HFFc6 (cell line): ENCODE data around the gene TCEAL1. TPM values are rescaled to one million over a fixed set of nuclear protein-coding genes. Genes with fewer than 3 reads are reported as not detected.
"Not testable (repeated sequence)": the region's sequence is repeated elsewhere in the genome, so short reads cannot be mapped to it uniquely, and the experiment has no call there.

Experiments
- DNase-seq: peaks from one replicate; pipeline ENCODE4 v3.0.0-alpha.2; 2018
- H3K27ac Mint-ChIP-seq: 2 replicates; pipeline ENCODE4 v1.8.0; 2020; ENCODE audit warnings: mild to moderate bottlenecking, mixed read lengths
- H3K27me3 Mint-ChIP-seq: 2 replicates; pipeline ENCODE4 v1.8.0; 2021; ENCODE audit warnings: mild to moderate bottlenecking, moderate library complexity, mixed read lengths; ENCODE audit not compliant: insufficient read depth
- H3K36me3 Mint-ChIP-seq: 2 replicates; pipeline ENCODE4 v1.8.0; 2021; ENCODE audit warnings: low read depth, mixed read lengths
- H3K4me1 Mint-ChIP-seq: 2 replicates; pipeline ENCODE4 v1.8.0; 2020; ENCODE audit warnings: low read depth, mixed read lengths
- H3K4me3 Mint-ChIP-seq: 2 replicates; pipeline ENCODE4 v1.8.0; 2020; ENCODE audit warnings: mild to moderate bottlenecking, moderate library complexity, mixed read lengths
- H3K9me3 Mint-ChIP-seq: 2 replicates; pipeline ENCODE4 v1.8.0; 2020; ENCODE audit warnings: mild to moderate bottlenecking, mixed read lengths
- CTCF ChIP-seq: fragments of 200-600 bp; sonication (generic); IDR thresholded peaks from 2 replicates; pipeline ENCODE4 v1.5.0; 2021; ENCODE audit warnings: antibody characterized with exemption, mild to moderate bottlenecking
- total RNA-seq, 6 experiments: library from RNA; stranded (reverse); fragmentation: NEBNext Ultra II Directional; extraction: Animal tissue kit (Norgen Biotek cat#: 25700); gene quantifications; 2 replicates in 1 of 6; 3 replicates in 5 of 6; pipeline ENCODE4 v1.2.3, GENCODE V29; 2021

The TCEAL1 gene
- total RNA-seq, 6 experiments from 2014 or later = 33.4 to 36.8 (median 35.9) TPM

DNA sequence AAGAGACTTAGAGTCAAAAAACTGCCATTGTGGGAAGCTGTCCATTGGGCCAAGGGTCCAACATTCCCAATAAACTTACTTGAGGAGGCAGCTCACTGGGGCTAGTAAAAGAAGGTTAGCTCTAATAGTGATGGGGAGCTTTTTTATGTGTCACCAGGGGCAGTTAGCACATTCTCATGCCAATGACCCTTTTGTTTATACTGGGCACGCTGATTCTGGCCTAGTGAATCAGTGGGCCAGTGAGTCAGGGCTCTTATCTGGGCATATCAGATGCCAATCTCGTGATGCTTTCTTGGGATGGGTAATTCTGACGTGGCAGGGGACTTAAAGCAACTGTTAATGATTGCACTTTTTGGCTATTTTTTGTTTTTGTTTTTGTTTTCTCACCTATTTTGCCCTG, 27.8 kb downstream of the TCEAL1 start:
- peak; percentile 92 for DNase-seq
- H3K27me3 Mint-ChIP-seq = no peaks in the 10 kb centered on the region
- H3K36me3 Mint-ChIP-seq = peaks cover 4% of the 10 kb centered on the region; the same call in 1 of the 2 replicates
- H3K9me3 Mint-ChIP-seq = peaks cover 11% of the 10 kb centered on the region; the same call in 1 of the 2 replicates
- peak overlapping the region; percentile 36; the same call in 1 of the 2 replicates for H3K4me3 Mint-ChIP-seq
- H3K27ac Mint-ChIP-seq = peak overlapping the region; percentile 97
- TF ChIP-seq CTCF = no peak
- H3K4me1 Mint-ChIP-seq = peaks cover 54% of the 10 kb centered on the region

GRCh38 chrX:103657066-103657465, 28.3 kb downstream of the TCEAL1 start:
- not testable (repeated sequence) for H3K27me3 Mint-ChIP-seq, H3K36me3 Mint-ChIP-seq
- peak overlapping the region; percentile 97 for H3K27ac Mint-ChIP-seq
- H3K4me3 Mint-ChIP-seq = peak overlapping the region; percentile 30
- peak; percentile 57 for DNase-seq
- H3K9me3 Mint-ChIP-seq = peaks cover 11% of the 10 kb centered on the region; the same call in 1 of the 2 replicates
- H3K4me1 Mint-ChIP-seq = peaks cover 54% of the 10 kb centered on the region

- no peak for DNase-seq
- TF ChIP-seq CTCF = no peak
- no peaks in the 10 kb centered on the region for H3K27me3 Mint-ChIP-seq
- peaks cover 4% of the 10 kb centered on the region; the same call in 1 of the 2 replicates for H3K36me3 Mint-ChIP-seq
- no peak overlapping the region for H3K4me3 Mint-ChIP-seq
- peaks cover 11% of the 10 kb centered on the region; the same call in 1 of the 2 replicates for H3K9me3 Mint-ChIP-seq
- H3K27ac Mint-ChIP-seq = peak overlapping the region; percentile 46; the same call in 1 of the 2 replicates
- H3K4me1 Mint-ChIP-seq = peaks cover 54% of the 10 kb centered on the region
Observed at GRCh38 chrX:103658681-103659433, 30.1 kb downstream of the TCEAL1 start.

DNA sequence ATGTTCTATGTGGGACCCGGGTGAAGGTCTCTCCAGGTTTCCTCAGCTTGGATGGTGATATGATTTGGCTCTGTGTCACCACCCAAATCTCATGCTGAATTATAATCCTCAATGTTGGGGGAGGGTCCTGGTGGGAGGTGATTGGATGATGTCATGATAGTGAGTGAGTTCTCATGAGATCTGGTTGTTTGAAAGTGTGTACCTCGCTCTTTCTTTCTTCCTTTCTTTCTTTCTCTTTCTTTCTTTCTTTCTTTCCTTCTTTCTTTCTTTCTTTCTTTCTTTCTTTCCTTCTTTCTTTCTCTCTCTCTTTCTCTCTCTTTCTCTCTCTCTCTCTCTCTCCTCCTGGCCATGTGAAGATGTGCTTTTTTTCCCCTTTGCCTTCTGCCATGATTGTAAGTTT, 30.7 kb downstream of the TCEAL1 start:
- H3K36me3 Mint-ChIP-seq, H3K4me3 Mint-ChIP-seq, DNase-seq, H3K27me3 Mint-ChIP-seq, H3K27ac Mint-ChIP-seq: not testable (repeated sequence)
- H3K9me3 Mint-ChIP-seq = peaks cover 11% of the 10 kb centered on the region; the same call in 1 of the 2 replicates
- peaks cover 54% of the 10 kb centered on the region for H3K4me1 Mint-ChIP-seq

GRCh38 chrX:103663981-103664762, 35.4 kb downstream of the TCEAL1 start:
- H3K36me3 Mint-ChIP-seq = no peaks in the 10 kb centered on the region
- H3K27me3 Mint-ChIP-seq = no peaks in the 10 kb centered on the region
- H3K4me3 Mint-ChIP-seq = no peak overlapping the region
- H3K27ac Mint-ChIP-seq = no peak overlapping the region
- H3K4me1 Mint-ChIP-seq = peaks cover 18% of the 10 kb centered on the region
- no peak for TF ChIP-seq CTCF
- H3K9me3 Mint-ChIP-seq = no peaks in the 10 kb centered on the region
- DNase-seq = no peak

DNA sequence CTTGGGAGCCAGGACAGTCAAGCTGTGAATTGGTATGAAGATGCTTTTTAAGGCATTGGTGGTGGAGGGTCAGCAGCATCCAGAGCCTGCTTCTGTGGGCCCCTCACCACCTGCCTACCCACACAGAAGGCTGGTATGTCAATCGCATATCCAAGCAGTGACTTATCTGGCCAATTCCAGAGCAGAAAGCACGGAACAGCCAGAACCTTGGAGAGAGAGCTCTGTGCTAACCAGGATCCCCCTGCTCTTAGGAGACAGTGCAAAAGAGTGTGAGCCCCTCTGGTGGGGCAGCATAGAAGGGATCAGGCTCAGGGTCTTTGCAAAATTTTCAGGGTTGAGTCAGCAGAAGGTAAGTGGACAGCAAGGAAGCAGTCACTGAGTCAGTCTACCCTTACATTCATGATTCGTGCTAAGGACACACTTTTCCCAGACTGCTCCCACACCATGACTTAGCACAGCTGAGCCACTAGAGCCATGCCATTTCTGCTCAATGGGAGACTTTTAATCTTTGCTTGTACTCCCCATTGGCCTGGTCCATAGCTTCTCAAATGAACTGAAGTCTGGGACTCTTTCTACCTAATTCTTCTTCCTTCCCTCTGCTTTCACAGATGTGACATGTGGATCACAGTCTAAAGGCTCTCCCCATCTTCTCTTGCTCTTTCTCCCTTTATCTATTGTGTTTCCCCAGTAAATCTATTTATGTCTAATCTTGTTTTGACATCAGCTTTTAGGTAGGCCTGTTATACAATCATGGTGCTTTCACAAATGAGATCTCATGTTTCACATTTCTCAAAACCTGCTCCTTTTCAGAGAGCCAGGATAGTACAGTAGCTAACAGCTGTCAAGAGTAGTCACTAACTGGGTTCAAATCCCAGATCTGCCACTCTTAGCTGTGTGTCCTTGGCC, 37.7 kb downstream of the TCEAL1 start:
- DNase-seq = no peak
- no peak overlapping the region for H3K4me3 Mint-ChIP-seq
- no peaks in the 10 kb centered on the region for H3K27me3 Mint-ChIP-seq
- no peaks in the 10 kb centered on the region for H3K36me3 Mint-ChIP-seq
- H3K4me1 Mint-ChIP-seq = peaks cover 11% of the 10 kb centered on the region
- H3K27ac Mint-ChIP-seq = no peak overlapping the region; the same call in 1 of the 2 replicates
- no peak for TF ChIP-seq CTCF
- no peaks in the 10 kb centered on the region for H3K9me3 Mint-ChIP-seq
